Right atrium auricular region (tissue), 2 donors: ENCODE results near the gene FOXF1. TPM values are rescaled to one million over a fixed set of nuclear protein-coding genes. Genes with fewer than 3 reads are reported as not detected.

Experiments
- DNase-seq: peaks from one replicate; pipeline ENCODE4 v3.0.0-alpha.2; 2019; ENCODE audit warnings: low spot score
- H3K27ac ChIP-seq, 2 donors: fragments of 200-600 bp; sonication (generic); 1 replicate in 1 of 2; 2 replicates in 1 of 2; pipeline ENCODE4 v1.5.1; 2016 to 2019
- H3K27me3 ChIP-seq, 2 donors: fragments of 200-600 bp; sonication (generic); one replicate each; pipeline versions ENCODE4 v1.5.1 to v1.6.0; 2017 to 2019
- H3K36me3 ChIP-seq: fragments of 200-600 bp; sonication (generic); one replicate; pipeline ENCODE4 v1.5.1; 2016
- H3K4me1 ChIP-seq, 2 donors: fragments of 200-600 bp; sonication (generic); one replicate each; pipeline versions ENCODE4 v1.5.1 to v1.6.0; 2017 to 2019
- H3K4me3 ChIP-seq, 2 donors: fragments of 200-600 bp; sonication (generic); 1 replicate in 1 of 2; 2 replicates in 1 of 2; pipeline ENCODE4 v1.5.1; 2017 to 2019; ENCODE audit warnings: mild to moderate bottlenecking in 1 of 2, moderate library complexity in 1 of 2
- H3K9me3 ChIP-seq, 2 donors: fragments of 200-600 bp; sonication (generic); one replicate each; pipeline ENCODE4 v1.5.1; 2019
- CTCF ChIP-seq, 2 donors: fragments of 200-600 bp; sonication (generic); IDR thresholded peaks; one replicate each; pipeline ENCODE4 v1.5.1; 2019; ENCODE audit warnings: antibody characterized with exemption in 2 of 2
- total RNA-seq, 2 donors: library from RNA; depleted of rRNA; stranded (reverse); fragments of >200 nt; gene quantifications; one replicate each; pipeline ENCODE4 v1.1.0, GENCODE V29; 2016

FOXF1 gene
- total RNA-seq, 2 donors from 2014 or later, result 0.44 TPM; not detected in 1

GRCh38 chr16:86502856-86503748 lies 7.2 kb upstream of the FOXF1 start:
- Histone ChIP-seq H3K4me1 (peaks cover 0 to 30% of the 10 kb centered on the region in 2 donors), H3K36me3 (no peaks in the 10 kb centered on the region), H3K27me3 (peaks cover 57 to 74% of the 10 kb centered on the region in 2 donors), H3K9me3 (no peaks in the 10 kb centered on the region), H3K4me3 (no peak overlapping the region), H3K27ac (no peak overlapping the region)
- no peak for DNase-seq
- no peak for TF ChIP-seq CTCF (IDR thresholded peaks at IDR 0.05)

- no peak for TF ChIP-seq CTCF (IDR thresholded peaks at IDR 0.05)
- Histone ChIP-seq H3K9me3 (no peaks in the 10 kb centered on the region), H3K4me1 (peaks cover 0 to 30% of the 10 kb centered on the region in 2 donors), H3K36me3 (no peaks in the 10 kb centered on the region), H3K27ac (no peak overlapping the region), H3K27me3 (peaks cover 57 to 74% of the 10 kb centered on the region in 2 donors), H3K4me3 (no peak overlapping the region)
- DNase-seq, result no peak
These were observed 6.5 kb upstream of the FOXF1 start for GRCh38 chr16:86503830-86504229.

- Histone ChIP-seq H3K9me3 (no peaks in the 10 kb centered on the region), H3K27me3 (peaks cover 50 to 68% of the 10 kb centered on the region in 2 donors), H3K4me3 (no peak overlapping the region), H3K4me1 (peaks cover 0 to 34% of the 10 kb centered on the region in 2 donors), H3K36me3 (no peaks in the 10 kb centered on the region), H3K27ac (no peak overlapping the region)
- no peak for TF ChIP-seq CTCF (IDR thresholded peaks at IDR 0.05)
- no peak for DNase-seq
These were observed 5.8 kb upstream of the FOXF1 start for GRCh38 chr16:86504315-86505184.

- Histone ChIP-seq H3K27me3 (peaks cover 50 to 69% of the 10 kb centered on the region in 2 donors), H3K9me3 (no peaks in the 10 kb centered on the region), H3K4me1 (peaks cover 0 to 41% of the 10 kb centered on the region in 2 donors), H3K36me3 (no peaks in the 10 kb centered on the region), H3K4me3 (no peak overlapping the region), H3K27ac (no peak overlapping the region)
- DNase-seq, result no peak
- no peak for TF ChIP-seq CTCF (IDR thresholded peaks at IDR 0.05)
These were observed 5.0 kb upstream of the FOXF1 start for GRCh38 chr16:86505185-86505898.
